Pancreas (tissue), 10 donors: ENCODE data around the gene RDH12. TPM values are rescaled to one million over a fixed set of nuclear protein-coding genes. Genes with fewer than 3 reads are reported as not detected.
A peak's percentile ranks its signal among the peaks of the same experiment; 100 is the strongest.

ENCODE experiments used
- ATAC-seq, 4 donors: fragments of 200-7000 bp; cut with Tn5 transposase; one replicate each; pipeline versions ENCODE4 v1.8.0 to v1.9.1; 2020; ENCODE audit warnings: mild to moderate bottlenecking in 4 of 4, moderate library complexity in 4 of 4
- DNase-seq, 6 donors: peaks; one replicate each; pipeline ENCODE4 v3.0.0-alpha.2; 2020
- FAIRE-seq: peaks from 2 replicates; lab custom pipeline; 2012; peaks lifted over from hg19 to GRCh38; lab: Jason Lieb, UNC
- H3K27ac ChIP-seq, 4 donors: fragments of 200-600 bp; sonication (generic); 1 replicate in 3 of 4; 2 replicates in 1 of 4; pipeline versions ENCODE4 v1.5.0 to v1.8.0; 2020
- H3K27me3 ChIP-seq, 4 donors: fragments of 200-600 bp; one replicate each; pipeline ENCODE4 v1.8.0; 2021
- H3K36me3 ChIP-seq, 3 donors: fragments of 200-600 bp; sonication (generic) in 1 of 3; one replicate each; pipeline versions ENCODE4 v1.5.0 to v1.8.0; 2020 to 2021
- H3K4me1 ChIP-seq, 3 donors: fragments of 200-600 bp; one replicate each; pipeline ENCODE4 v1.8.0; 2021
- H3K4me3 ChIP-seq, 4 donors: fragments of 200-600 bp; sonication (generic) in 2 of 4; one replicate each; pipeline versions ENCODE4 v1.5.0 to v1.8.0; 2020 to 2021
- H3K9me3 ChIP-seq, 4 donors: fragments of 200-600 bp; one replicate each; pipeline ENCODE4 v1.8.0; 2021
- WGBS, 2 donors: extraction: QIAGEN DNeasy Blood & Tissue Kit; methylation state at CpG; one replicate each; pipeline ENCODE4 v1.1.7; 2013; 5-methylcytosine and 5-hydroxymethylcytosine counted together
- intact Hi-C, 3 donors: fragments of 100-400 bp; cut with DNase I; formaldehyde crosslinking; loops; one replicate each; pipeline versions ENCODE4 v1.11.1 to v1.14.2; 2022
- polyA plus RNA-seq, 2 donors: library from polyadenylated mRNA; stranded (reverse); fragments of 200-250 nt; gene quantifications; one replicate each; pipeline ENCODE4 v1.2.3, GENCODE V29; 2013
- total RNA-seq, 6 donors: library from RNA; stranded (reverse); fragmentation: NEBNext Ultra II Directional in 4 of 6; extraction: Animal tissue kit (Norgen Biotek cat#: 25700) in 4 of 6; gene quantifications; one replicate each; pipeline versions ENCODE4 v1.2.1 to v1.2.4, GENCODE V29; 2021 to 2023
- TF ChIP-seq, protein P1 (sequence below), 4 donors: fragments of 200-600 bp; sonication (generic) in 3 of 4; IDR thresholded peaks; one replicate each; pipeline versions ENCODE4 v1.5.0 to v1.8.0; 2021; ENCODE audit warnings: antibody characterized with exemption in 4 of 4
- donor health status: healthy with polysubstance abuse.
- donor health status: DM: no; HTN: no; CAD: no; lungs with moderate emphysema.
- donor health status: DM: no; HTN: no; CAD: no.
- donor health status: control.
- donor health status: control.
- donor health status: Bipolar disorder and iron deficiency.
- donor health status: DM: yes; HTN: yes; CAD: no.
- donor health status: DM: no; HTN: no; CAD: no.
- donor health status: DM: no; HTN: no; CAD: no.
- donor health status: DM: yes; HTN: yes; CAD: no.

Gene RDH12
- total and polyA plus RNA-seq, 8 donors: 1.0 to 2.5 (median 1.5) TPM

- ATAC-seq (no peak), FAIRE-seq (no peak), DNase-seq (no peak)
- WGBS, 2 donors: 84 to 87% methylated on average over 2 of the region's 2 CpGs
- intact Hi-C loops: no loop called here
- TF ChIP-seq, protein P1, sequence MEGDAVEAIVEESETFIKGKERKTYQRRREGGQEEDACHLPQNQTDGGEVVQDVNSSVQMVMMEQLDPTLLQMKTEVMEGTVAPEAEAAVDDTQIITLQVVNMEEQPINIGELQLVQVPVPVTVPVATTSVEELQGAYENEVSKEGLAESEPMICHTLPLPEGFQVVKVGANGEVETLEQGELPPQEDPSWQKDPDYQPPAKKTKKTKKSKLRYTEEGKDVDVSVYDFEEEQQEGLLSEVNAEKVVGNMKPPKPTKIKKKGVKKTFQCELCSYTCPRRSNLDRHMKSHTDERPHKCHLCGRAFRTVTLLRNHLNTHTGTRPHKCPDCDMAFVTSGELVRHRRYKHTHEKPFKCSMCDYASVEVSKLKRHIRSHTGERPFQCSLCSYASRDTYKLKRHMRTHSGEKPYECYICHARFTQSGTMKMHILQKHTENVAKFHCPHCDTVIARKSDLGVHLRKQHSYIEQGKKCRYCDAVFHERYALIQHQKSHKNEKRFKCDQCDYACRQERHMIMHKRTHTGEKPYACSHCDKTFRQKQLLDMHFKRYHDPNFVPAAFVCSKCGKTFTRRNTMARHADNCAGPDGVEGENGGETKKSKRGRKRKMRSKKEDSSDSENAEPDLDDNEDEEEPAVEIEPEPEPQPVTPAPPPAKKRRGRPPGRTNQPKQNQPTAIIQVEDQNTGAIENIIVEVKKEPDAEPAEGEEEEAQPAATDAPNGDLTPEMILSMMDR (IDR thresholded peaks at IDR 0.05): no peak
- no peaks in the 10 kb centered on the region for H3K4me1 ChIP-seq
- H3K4me3 ChIP-seq: no peak overlapping the region
- H3K9me3 ChIP-seq: no peaks in the 10 kb centered on the region
- no peak overlapping the region for H3K27ac ChIP-seq
- no peaks in the 10 kb centered on the region for H3K27me3 ChIP-seq
- H3K36me3 ChIP-seq: no peaks in the 10 kb centered on the region
Observed at GRCh38 chr14:67680941-67681340, 20.7 kb upstream of the RDH12 start.

- Histone ChIP-seq H3K4me3 (no peak overlapping the region), H3K36me3 (peaks cover 0 to under 1% (median 0%) of the 10 kb centered on the region in 3 donors), H3K9me3 (no peaks in the 10 kb centered on the region), H3K27ac (no peak overlapping the region), H3K27me3 (no peaks in the 10 kb centered on the region), H3K4me1 (no peaks in the 10 kb centered on the region)
- TF ChIP-seq, protein P1 (IDR thresholded peaks at IDR 0.05): no peak
- FAIRE-seq: no peak
- no peak for ATAC-seq
- intact Hi-C loops: no loop called here
- no peak for DNase-seq
Observed at GRCh38 chr14:67683842-67684241, 17.8 kb upstream of the RDH12 start.

GRCh38 chr14:67690011-67690410 lies 11.7 kb upstream of the RDH12 start:
- TF ChIP-seq, protein P1 (IDR thresholded peaks at IDR 0.05): no peak
- Histone ChIP-seq H3K4me3 (no peak overlapping the region), H3K27me3 (no peaks in the 10 kb centered on the region), H3K4me1 (peaks cover 0 to 6% (median 0%) of the 10 kb centered on the region in 3 donors), H3K9me3 (no peaks in the 10 kb centered on the region), H3K36me3 (peaks cover 0 to 8% (median 0%) of the 10 kb centered on the region in 3 donors), H3K27ac (no peak overlapping the region)
- WGBS, 2 donors: 95% methylated on average over 4 of the region's 4 CpGs
- ATAC-seq (no peak), DNase-seq (no peak), FAIRE-seq (no peak)
- intact Hi-C loops: no loop called here

- peak overlapping the region; percentile 31 to 88 (median 70) for H3K27ac ChIP-seq
- H3K4me1 ChIP-seq: peaks cover 0 to 6% (median 0%) of the 10 kb centered on the region in 3 donors
- no peaks in the 10 kb centered on the region for H3K9me3 ChIP-seq
- no peak for FAIRE-seq
- WGBS, 2 donors: 0 to 1% methylated on average over 21 of the region's 21 CpGs
- ATAC-seq: peak; percentile 89 to 96 (median 90)
- no peaks in the 10 kb centered on the region for H3K27me3 ChIP-seq
- H3K4me3 ChIP-seq: peak overlapping the region; percentile 51 to 83 (median 67)
- intact Hi-C loops: no loop called here
- peak; percentile 76 to 89 (median 82) for DNase-seq
- no peaks in the 10 kb centered on the region for H3K36me3 ChIP-seq
- TF ChIP-seq, protein P1 (IDR thresholded peaks at IDR 0.05): no peak
Observed at GRCh38 chr14:67694791-67695393, 6.8 kb upstream of the RDH12 start.

DNA sequence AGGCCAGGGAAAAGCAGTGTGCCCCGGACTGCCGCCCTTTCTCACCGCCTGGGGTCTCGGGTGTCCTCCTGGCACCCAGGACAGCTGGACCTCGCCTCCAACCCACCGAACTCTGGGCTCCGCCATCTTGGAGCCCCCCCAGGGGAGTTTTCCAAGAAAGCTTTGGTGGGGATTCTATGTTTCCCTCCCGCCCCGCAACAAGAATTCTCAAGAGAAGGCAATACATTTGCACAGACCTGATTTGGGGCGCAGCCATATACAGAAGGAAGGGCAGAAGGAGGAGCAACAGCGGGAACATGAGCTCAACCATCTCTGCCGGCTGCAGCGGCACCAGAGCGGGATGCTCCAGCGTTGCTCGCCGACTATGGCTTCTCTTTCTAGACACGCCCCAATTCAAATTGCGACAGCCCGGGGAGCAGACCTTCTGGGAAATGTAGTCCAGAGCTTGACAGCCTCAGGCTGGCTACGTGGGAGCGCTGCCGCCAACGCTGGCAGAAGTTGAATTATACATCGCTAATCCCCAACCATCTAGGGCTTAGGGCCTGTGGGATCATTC lies 6.2 kb upstream of the RDH12 start, which contains the start of gene RDH11:
Gene RDH11 (minus strand): TSS at position 371 of the 556 bp plus-strand sequence. CDS start 61 bp downstream, at position 310.
- no peak for FAIRE-seq
- Histone ChIP-seq H3K4me3 (peak within 1 kb of the TSS; percentile 51 to 83 (median 67)), H3K9me3 (no peaks in the 10 kb centered on the region), H3K27ac (peak within 1 kb of the TSS; percentile 31 to 88 (median 70)), H3K4me1 (peaks cover 0 to 6% (median 0%) of the 10 kb centered on the region in 3 donors), H3K36me3 (no peaks in the 10 kb centered on the region), H3K27me3 (no peaks in the 10 kb centered on the region)
- TF ChIP-seq, protein P1 (IDR thresholded peaks at IDR 0.05): no peak
- DNase-seq: peak; percentile 79 to 90 (median 86)
- intact Hi-C loops: no loop called here
- peak; percentile 96 to 99 (median 98) for ATAC-seq
- 0% methylated on average over 25 of the region's 25 CpGs for WGBS, 2 donors
